HUES48 (cell line): ENCODE data around the gene ANP32B.
"Not testable (repeated sequence)": the region's sequence is repeated elsewhere in the genome, so short reads cannot be mapped to it uniquely, and the experiment has no call there.

ENCODE experiments used
- H3K27ac ChIP-seq: one replicate; pipeline ENCODE4 v1.7.0; 2013; ENCODE audit warnings: low read depth, low read length, inconsistent platforms
- H3K27me3 ChIP-seq: 2 replicates; pipeline ENCODE4 v1.6.1; 2013; ENCODE audit warnings: mild to moderate bottlenecking, low read length; ENCODE audit not compliant: control insufficient read depth, insufficient read depth
- H3K36me3 ChIP-seq: 2 replicates; pipeline ENCODE4 v1.6.1; 2013; ENCODE audit warnings: low read length; ENCODE audit not compliant: control insufficient read depth, insufficient read depth
- H3K4me1 ChIP-seq: 2 replicates; pipeline ENCODE4 v1.6.1; 2013; ENCODE audit warnings: mild to moderate bottlenecking, low read length; ENCODE audit not compliant: control insufficient read depth, insufficient read depth
- H3K4me3 ChIP-seq: 2 replicates; pipeline ENCODE4 v1.5.1; 2013; ENCODE audit warnings: mild to moderate bottlenecking, low read depth, low read length
- H3K9ac ChIP-seq: 2 replicates; pipeline ENCODE4 v1.6.1; 2013; ENCODE audit warnings: mild to moderate bottlenecking, low read depth, low read length, moderate library complexity
- H3K9me3 ChIP-seq: 2 replicates; pipeline ENCODE4 v1.6.1; 2013; ENCODE audit warnings: low read length; ENCODE audit not compliant: control insufficient read depth, insufficient read depth

The ANP32B gene

DNA sequence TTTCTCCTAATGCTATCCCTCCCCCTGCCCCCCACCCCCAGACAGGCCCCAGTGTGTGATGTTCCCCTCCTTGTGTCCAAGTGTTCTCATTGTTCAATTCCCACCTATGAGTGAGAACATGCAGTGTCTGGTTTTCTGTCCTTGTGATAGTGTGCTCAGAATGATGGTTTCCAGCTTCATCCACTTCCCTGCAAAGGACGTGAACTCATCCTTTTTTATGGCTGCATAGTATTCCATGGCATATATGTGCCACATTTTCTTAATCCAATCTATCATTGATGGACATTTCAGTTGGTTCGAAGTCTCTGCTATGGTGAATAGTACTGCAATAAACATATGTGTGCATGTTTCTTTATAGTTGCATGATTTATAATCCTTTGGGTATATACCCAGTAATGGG lies 37.7 kb upstream of the ANP32B start:
- H3K4me1 ChIP-seq, H3K4me3 ChIP-seq, H3K9me3 ChIP-seq, H3K27ac ChIP-seq, H3K36me3 ChIP-seq, H3K9ac ChIP-seq: not testable (repeated sequence)
- H3K27me3 ChIP-seq, result peaks cover 35% of the 10 kb centered on the region

DNA sequence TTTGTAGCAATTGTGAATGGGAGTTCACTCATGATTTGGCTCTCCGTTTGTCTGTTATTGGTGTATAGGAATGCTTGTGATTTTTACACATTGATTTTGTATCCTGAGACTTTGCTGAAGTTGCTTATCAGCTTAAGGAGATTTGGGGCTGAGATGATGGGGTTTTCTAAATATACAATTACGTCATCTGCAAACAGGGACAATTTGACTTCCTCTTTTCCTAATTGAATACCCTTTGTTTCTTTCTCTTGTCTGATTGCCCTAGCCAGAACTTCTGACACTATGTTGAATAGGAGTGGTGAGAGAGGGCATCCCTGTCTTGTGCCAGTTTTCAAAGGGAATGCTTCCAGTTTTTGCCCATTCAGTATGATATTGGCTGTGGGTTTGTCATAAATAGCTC lies 36.0 kb upstream of the ANP32B start:
- peaks cover 19% of the 10 kb centered on the region for H3K27me3 ChIP-seq
- H3K9me3 ChIP-seq, H3K27ac ChIP-seq, H3K4me3 ChIP-seq, H3K36me3 ChIP-seq, H3K4me1 ChIP-seq, H3K9ac ChIP-seq: not testable (repeated sequence)

DNA sequence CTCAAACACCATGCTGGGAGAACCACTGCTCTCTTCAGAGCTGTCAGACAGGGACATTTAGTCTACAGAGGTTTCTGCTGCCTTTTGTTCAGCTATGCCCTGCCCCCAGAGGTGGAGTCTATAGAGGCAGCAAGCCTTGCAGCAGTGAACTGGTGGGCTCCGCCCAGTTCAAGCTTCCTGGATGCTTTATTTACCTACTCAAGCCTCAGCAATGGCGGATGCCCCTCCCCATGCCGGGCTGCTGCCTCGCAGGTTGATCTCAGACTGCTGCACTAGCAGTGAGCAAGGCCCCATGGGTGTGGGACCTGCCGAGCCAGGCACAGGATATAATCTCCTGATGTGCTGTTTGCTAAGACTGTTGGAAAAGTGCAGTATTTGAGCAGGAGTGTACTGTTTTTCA lies 32.3 kb upstream of the ANP32B start:
- H3K4me1 ChIP-seq, H3K4me3 ChIP-seq, H3K27me3 ChIP-seq, H3K9me3 ChIP-seq, H3K36me3 ChIP-seq, H3K27ac ChIP-seq, H3K9ac ChIP-seq: not testable (repeated sequence)

DNA sequence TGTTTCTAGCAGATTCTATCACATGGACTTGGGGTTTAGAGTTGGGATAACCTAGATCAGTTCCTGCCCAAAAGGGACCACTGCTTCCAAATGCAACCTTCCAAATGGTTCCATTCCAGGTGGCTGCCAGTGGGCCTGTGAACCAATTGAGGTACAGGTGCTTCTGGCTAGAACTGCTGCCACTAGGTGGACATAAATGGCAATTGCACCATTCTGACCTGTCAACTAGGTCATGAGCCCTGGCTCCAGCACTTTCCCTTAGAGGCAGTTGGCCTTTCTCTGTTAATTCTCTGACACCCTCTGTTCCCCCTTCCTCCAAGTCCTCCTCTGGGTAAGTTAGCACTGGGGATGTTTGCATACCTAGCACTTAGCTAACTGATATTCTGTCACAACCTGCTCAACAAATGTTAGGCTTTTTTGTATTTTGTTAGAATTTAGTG lies 28.6 kb upstream of the ANP32B start:
- H3K9ac ChIP-seq, result no peak overlapping the region
- no peaks in the 10 kb centered on the region for H3K36me3 ChIP-seq
- peaks cover 7% of the 10 kb centered on the region; the same call in 1 of the 2 replicates for H3K9me3 ChIP-seq
- H3K27ac ChIP-seq, result no peak overlapping the region
- H3K4me1 ChIP-seq, result no peaks in the 10 kb centered on the region
- H3K27me3 ChIP-seq, result no peaks in the 10 kb centered on the region
- H3K4me3 ChIP-seq, result no peak overlapping the region

DNA sequence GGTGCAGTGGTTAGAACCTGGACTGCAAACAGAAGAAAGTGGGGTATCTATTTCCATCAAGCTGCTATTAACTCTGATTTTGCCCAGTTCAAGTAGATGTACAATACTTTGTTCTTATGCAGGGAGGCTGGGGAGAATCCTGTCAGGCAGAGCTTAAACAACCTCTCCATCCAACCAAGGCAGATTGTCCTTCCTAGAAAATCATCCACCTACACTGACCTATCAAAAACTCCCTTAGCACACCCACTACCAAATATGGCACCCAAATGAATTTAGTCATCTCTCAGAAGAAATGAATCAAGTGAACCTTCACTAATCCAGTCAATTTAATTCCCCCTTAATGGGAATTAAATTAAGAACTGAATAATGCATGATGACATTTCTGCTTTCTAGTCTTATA lies 26.8 kb upstream of the ANP32B start:
- 0 out of 2 replicates have a peak, but pooled peaks cover 2% of the 10 kb centered on the region for H3K9me3 ChIP-seq
- H3K27ac ChIP-seq, result no peak overlapping the region
- no peaks in the 10 kb centered on the region for H3K4me1 ChIP-seq
- no peak overlapping the region for H3K9ac ChIP-seq
- H3K27me3 ChIP-seq, result no peaks in the 10 kb centered on the region; the same call in 1 of the 2 replicates
- H3K36me3 ChIP-seq, result no peaks in the 10 kb centered on the region
- no peak overlapping the region for H3K4me3 ChIP-seq

DNA sequence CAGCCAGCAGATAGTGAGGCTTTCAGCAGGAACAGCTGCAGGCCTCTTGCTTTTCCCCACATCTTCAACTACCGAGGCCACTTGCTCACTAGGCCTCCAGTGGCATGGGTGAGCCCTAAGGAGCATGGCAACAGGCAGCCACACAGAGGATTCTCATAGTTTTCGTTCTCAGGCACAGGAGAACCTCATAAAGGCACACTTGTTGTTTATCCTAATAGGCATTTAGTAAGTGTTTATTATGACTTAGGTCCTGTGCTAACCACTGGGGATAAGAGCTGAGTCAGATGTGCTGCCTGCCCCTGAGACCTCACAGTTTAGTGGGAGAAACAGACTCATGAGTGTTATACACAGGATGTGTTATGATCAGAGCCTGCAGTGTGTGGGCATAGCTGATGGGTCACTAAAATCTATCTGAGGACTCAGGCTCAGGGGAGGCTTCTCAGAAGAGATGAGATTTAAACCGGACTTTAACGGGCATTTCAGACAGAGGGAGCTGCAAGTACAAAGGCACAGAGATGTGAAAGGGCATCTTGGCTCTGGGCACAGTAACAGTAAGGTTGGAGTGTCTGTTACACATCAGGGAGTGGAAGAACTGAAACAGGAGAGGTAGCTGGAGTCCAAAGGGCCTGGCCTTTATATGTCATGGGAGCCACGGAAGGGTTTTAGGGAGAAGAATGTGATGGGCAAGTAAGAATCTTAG lies 24.2 kb upstream of the ANP32B start:
- Histone ChIP-seq H3K4me1 (no peaks in the 10 kb centered on the region), H3K9me3 (no peaks in the 10 kb centered on the region), H3K27ac (no peak overlapping the region), H3K27me3 (no peaks in the 10 kb centered on the region; the same call in 1 of the 2 replicates), H3K36me3 (no peaks in the 10 kb centered on the region), H3K9ac (no peak overlapping the region), H3K4me3 (no peak overlapping the region)

DNA sequence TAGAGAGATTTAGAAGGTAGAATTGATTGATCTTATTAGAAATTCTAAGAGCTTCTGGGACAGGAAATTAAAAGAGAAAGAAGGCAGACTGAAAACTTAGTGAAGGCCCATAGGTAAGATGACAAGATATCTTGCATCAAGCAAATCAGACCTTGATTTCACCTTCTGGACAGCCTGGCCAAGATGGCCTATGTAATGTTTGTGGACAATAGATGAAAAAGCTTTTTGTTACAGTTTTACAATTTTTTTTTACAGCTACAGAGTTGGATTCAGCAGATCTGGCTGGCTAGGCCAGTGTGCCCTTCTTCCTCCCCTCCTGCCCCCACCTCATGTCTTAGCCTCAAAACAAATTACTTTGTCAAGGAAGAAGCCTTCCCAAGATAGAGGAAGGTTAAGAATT lies 23.6 kb upstream of the ANP32B start:
- Histone ChIP-seq H3K36me3 (no peaks in the 10 kb centered on the region), H3K9me3 (no peaks in the 10 kb centered on the region), H3K9ac (no peak overlapping the region), H3K27me3 (peaks cover 5% of the 10 kb centered on the region), H3K4me3 (no peak overlapping the region), H3K4me1 (no peaks in the 10 kb centered on the region), H3K27ac (no peak overlapping the region)

DNA sequence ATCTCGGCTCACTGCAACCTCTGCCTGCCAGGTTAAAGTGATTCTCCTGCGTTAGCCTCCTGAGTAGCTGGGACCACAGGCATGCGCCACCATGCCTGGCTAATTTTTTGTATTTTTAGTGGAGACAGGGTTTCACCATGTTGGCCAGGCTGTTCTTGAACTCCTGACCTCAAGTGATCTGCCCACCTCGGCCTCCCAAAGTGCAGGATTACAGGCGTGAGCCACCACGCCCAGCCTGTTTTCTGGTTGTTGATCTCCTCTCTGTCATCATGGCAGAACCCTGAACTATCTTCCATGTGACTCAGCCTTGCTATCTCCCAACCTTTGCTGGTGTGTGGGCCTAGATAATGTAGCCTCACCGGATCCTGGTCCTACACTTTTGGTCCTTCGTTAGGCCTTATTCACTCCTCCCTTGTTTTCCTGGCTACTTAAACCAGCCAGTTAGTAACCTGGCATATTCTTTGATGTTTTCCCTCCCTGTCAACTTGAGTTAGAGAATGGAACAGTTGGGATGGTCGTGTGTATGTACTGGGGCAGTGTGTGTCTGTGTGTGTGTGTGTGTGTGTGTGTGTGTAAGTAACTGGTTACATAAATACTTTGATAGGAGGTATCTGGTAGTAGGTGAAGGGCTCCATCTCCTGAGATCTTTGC lies 22.3 kb upstream of the ANP32B start:
- not testable (repeated sequence) for H3K4me1 ChIP-seq, H3K36me3 ChIP-seq, H3K4me3 ChIP-seq, H3K9me3 ChIP-seq, H3K27ac ChIP-seq, H3K9ac ChIP-seq
- H3K27me3 ChIP-seq, result peaks cover 18% of the 10 kb centered on the region

DNA sequence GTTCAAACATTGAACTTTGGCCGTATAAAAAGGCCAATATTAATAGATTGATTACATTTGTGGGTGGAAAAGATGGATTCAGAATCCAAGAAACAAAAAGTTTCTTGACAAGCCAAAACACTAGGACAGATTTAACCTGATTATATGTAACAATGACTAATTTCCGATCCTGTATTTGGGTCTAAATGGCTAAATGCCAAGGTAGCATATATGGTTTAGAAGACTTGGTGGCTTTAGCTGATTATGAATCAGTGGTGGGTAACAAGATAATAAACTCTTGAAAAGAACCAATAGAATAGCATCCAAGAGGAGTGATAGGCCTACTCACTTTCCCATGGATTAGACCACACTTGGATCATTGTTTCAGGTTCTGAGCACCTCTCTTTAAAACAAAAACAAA lies 21.8 kb upstream of the ANP32B start:
- Histone ChIP-seq H3K27me3 (peaks cover 20% of the 10 kb centered on the region), H3K9ac (no peak overlapping the region), H3K27ac (no peak overlapping the region), H3K36me3 (no peaks in the 10 kb centered on the region), H3K4me3 (no peak overlapping the region), H3K4me1 (no peaks in the 10 kb centered on the region), H3K9me3 (no peaks in the 10 kb centered on the region)

DNA sequence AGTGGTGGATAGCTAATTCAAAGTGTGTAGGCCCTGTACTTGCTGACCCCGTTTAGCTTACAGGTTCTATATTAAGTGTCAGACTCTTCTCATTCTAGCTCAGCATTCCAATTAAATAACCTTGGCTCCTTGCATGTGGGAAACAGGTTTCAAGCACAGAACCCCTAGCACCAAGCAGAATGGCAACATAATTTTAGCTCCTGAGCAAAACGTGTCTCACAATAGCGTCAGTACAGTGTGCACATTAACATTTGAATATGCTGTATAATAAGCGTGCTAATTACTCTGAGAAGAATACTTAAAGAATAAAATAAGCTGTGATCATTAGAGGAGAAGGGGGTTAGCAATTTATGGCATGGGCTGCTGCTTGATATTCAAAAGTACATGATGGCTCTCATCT lies 21.0 kb upstream of the ANP32B start:
- no peaks in the 10 kb centered on the region for H3K36me3 ChIP-seq
- H3K9me3 ChIP-seq, result no peaks in the 10 kb centered on the region
- H3K27me3 ChIP-seq, result peaks cover 20% of the 10 kb centered on the region
- H3K9ac ChIP-seq, result no peak overlapping the region
- H3K4me3 ChIP-seq, result no peak overlapping the region
- H3K4me1 ChIP-seq, result no peaks in the 10 kb centered on the region
- no peak overlapping the region for H3K27ac ChIP-seq

DNA sequence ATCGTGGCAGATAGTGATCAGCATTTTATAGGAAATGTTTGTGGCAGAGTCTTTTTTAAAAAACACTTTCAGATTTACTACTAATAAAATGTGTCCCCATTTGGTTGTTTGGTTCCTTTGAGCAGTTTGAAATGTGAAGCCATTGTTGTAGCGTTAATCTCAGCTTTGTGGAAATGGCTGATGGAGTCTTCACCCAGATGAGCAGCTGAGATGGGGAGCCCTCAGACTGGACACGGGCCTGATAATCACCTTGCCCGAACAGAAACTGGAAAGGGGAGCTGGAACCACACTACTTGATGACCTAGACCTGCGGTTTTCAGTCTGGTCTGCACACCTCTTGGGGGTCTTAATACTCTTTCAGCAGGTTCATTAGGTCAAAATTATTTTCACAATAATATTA lies 20.6 kb upstream of the ANP32B start:
- no peak overlapping the region for H3K9ac ChIP-seq
- H3K9me3 ChIP-seq, result no peaks in the 10 kb centered on the region
- H3K27ac ChIP-seq, result no peak overlapping the region
- H3K27me3 ChIP-seq, result peaks cover 20% of the 10 kb centered on the region
- no peaks in the 10 kb centered on the region for H3K36me3 ChIP-seq
- no peak overlapping the region for H3K4me3 ChIP-seq
- H3K4me1 ChIP-seq, result no peaks in the 10 kb centered on the region
